ENCODE data around the gene SCAANT1. TPM values are rescaled to one million over a fixed set of nuclear protein-coding genes. Genes with fewer than 3 reads are reported as not detected.

Gene SCAANT1
- polyA plus RNA-seq, 1 experiment = not detected

- ChIA-PET CTCF (no interaction called here), POLR2A (interaction anchor here (0.6 kb wide), 1 partner anchor 244 kb away, joined by 3 read pairs; no protein-coding TSS in a partner anchor)
- Histone ChIP-seq H3K9me3 (ENCODE audit: control insufficient read depth, insufficient read depth, low read length) (no peaks in the 10 kb centered on the region), H3K27me3 (ENCODE audit: control insufficient read depth, insufficient read depth, low read length) (no peaks in the 10 kb centered on the region), H3K4me3 (ENCODE audit: low read depth, low read length) (no peak overlapping the region), H3K27ac (ENCODE audit: low read depth, low read length) (no peak overlapping the region)
- no peak for DNase-seq (ENCODE audit: low read depth, low spot score)
- TF ChIP-seq, protein P1, sequence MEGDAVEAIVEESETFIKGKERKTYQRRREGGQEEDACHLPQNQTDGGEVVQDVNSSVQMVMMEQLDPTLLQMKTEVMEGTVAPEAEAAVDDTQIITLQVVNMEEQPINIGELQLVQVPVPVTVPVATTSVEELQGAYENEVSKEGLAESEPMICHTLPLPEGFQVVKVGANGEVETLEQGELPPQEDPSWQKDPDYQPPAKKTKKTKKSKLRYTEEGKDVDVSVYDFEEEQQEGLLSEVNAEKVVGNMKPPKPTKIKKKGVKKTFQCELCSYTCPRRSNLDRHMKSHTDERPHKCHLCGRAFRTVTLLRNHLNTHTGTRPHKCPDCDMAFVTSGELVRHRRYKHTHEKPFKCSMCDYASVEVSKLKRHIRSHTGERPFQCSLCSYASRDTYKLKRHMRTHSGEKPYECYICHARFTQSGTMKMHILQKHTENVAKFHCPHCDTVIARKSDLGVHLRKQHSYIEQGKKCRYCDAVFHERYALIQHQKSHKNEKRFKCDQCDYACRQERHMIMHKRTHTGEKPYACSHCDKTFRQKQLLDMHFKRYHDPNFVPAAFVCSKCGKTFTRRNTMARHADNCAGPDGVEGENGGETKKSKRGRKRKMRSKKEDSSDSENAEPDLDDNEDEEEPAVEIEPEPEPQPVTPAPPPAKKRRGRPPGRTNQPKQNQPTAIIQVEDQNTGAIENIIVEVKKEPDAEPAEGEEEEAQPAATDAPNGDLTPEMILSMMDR (IDR thresholded peaks at IDR 0.05; ENCODE audit: low read depth, low read length) = no peak
These were observed 33.4 kb upstream of the SCAANT1 start for GRCh38 chr3:63945558-63946096.

DNA sequence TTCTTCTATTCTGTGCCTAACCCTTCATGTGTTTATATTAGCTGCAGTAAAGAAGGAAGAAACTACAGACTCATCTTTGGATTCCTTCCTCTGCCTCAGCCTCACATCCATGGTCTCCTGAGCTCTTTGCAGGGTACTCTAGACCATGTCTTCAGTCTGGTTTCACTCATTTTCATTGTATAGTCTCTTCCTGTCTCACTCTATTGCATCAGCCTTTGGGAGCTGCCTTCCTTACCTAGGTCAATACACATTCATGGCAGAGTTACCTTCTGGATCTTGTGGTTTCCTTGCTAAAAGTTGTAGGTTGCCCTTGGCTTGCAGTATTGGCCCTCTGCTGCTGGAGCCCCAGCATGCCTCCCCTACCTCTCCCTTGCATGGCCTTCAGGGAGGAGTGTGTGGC lies 31.5 kb upstream of the SCAANT1 start:
- ChIA-PET CTCF (interaction anchor here (1.3 kb wide), 1 partner anchor 18 kb away, joined by 4 read pairs; no protein-coding TSS in a partner anchor), POLR2A (no interaction called here)
- no peak for DNase-seq (ENCODE audit: low read depth, low spot score)
- Histone ChIP-seq H3K27ac (ENCODE audit: low read depth, low read length) (no peak overlapping the region), H3K4me3 (ENCODE audit: low read depth, low read length) (no peak overlapping the region), H3K27me3 (ENCODE audit: control insufficient read depth, insufficient read depth, low read length) (no peaks in the 10 kb centered on the region), H3K9me3 (ENCODE audit: control insufficient read depth, insufficient read depth, low read length) (peaks cover 3% of the 10 kb centered on the region; the same call in 1 of the 2 replicates)
- TF ChIP-seq, protein P1 (IDR thresholded peaks at IDR 0.05; ENCODE audit: low read depth, low read length) = no peak

DNA sequence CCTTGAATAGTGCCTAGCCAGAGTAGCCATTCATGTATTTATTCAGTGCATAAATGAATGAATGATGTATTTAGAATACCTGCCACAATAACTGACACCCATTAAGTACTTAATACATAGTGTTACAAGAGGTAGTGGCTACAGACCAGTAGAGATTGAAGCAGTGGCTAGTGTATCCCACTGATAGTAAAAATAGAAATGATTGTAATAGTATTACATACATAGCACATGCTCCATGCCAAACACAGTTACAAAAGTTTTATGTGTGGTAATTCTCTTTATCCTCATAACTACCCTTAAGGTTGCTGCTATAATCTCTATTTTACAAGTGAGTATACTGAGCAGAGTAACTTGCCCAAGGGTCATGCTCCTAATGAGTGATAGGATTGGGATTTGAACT lies 30.3 kb upstream of the SCAANT1 start:
- ChIA-PET CTCF (interaction anchor here (0.9 kb wide), 1 partner anchor 18 kb away, joined by 5 read pairs; no protein-coding TSS in a partner anchor), POLR2A (no interaction called here)
- peaks cover 3% of the 10 kb centered on the region; the same call in 1 of the 2 replicates for H3K9me3 ChIP-seq (ENCODE audit: control insufficient read depth, insufficient read depth, low read length)
- TF ChIP-seq, protein P1 (IDR thresholded peaks at IDR 0.05; ENCODE audit: low read depth, low read length) = no peak
- no peaks in the 10 kb centered on the region for H3K27me3 ChIP-seq (ENCODE audit: control insufficient read depth, insufficient read depth, low read length)
- no peak overlapping the region for H3K4me3 ChIP-seq (ENCODE audit: low read depth, low read length)
- no peak for DNase-seq (ENCODE audit: low read depth, low spot score)
- no peak overlapping the region for H3K27ac ChIP-seq (ENCODE audit: low read depth, low read length)

- DNase-seq (ENCODE audit: low read depth, low spot score) = peak; percentile 50
- Histone ChIP-seq H3K27ac (ENCODE audit: low read depth, low read length) (no peak overlapping the region), H3K27me3 (ENCODE audit: control insufficient read depth, insufficient read depth, low read length) (no peaks in the 10 kb centered on the region), H3K4me3 (ENCODE audit: low read depth, low read length) (no peak overlapping the region), H3K9me3 (ENCODE audit: control insufficient read depth, insufficient read depth, low read length) (peaks cover 3% of the 10 kb centered on the region; the same call in 1 of the 2 replicates)
- TF ChIP-seq, protein P1 (IDR thresholded peaks at IDR 0.05; ENCODE audit: low read depth, low read length) = no peak
- POLR2A ChIA-PET = interaction anchor here (0.6 to 1.0 kb wide), 5 partner anchors 11 to 38 kb away, joined by 3 to 4 read pairs (median 3); no protein-coding TSS in a partner anchor
- CTCF ChIA-PET = interaction anchor here (1.8 kb wide), 1 partner anchor 21 kb away, joined by 8 read pairs; no protein-coding TSS in a partner anchor
These were observed 28.2 kb upstream of the SCAANT1 start for GRCh38 chr3:63940389-63940757.
